GM20431 (cell line): ENCODE results near the gene PHETA1.

Experiments
- in situ Hi-C: fragments of 300-500 bp; cut with MseI, MboI; formaldehyde crosslinking; loops from one replicate; pipeline ENCODE4 v1.15.0; 2020; ENCODE audit warnings: low sequenced_read_pairs; ENCODE audit not compliant: unreplicated experiment

Gene PHETA1

DNA sequence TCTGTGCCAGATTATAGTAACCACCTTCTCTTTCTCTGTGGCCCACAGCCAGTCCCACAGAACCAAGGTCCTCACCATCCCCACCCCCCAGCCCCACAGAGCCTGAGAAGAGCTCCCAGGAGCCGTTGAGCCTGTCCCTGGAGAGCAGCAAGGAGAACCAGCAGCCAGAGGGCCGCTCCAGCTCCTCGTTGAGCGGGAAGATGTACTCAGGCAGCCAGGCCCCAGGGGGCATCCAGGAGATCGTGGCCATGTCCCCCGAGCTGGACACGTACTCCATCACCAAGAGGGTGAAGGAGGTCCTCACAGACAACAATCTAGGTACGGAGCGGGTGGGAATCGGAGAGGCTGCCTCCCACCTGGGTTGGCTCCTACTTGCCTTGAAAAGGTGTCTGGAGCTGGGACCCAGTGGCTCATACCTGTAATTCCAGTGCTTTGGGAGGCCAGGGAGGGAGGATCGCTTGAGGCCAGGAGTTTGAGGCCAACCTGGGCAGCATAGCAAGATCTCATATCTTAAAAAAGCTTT, 34.4 kb downstream of the PHETA1 start:
- in situ Hi-C loops: no loop called here

DNA sequence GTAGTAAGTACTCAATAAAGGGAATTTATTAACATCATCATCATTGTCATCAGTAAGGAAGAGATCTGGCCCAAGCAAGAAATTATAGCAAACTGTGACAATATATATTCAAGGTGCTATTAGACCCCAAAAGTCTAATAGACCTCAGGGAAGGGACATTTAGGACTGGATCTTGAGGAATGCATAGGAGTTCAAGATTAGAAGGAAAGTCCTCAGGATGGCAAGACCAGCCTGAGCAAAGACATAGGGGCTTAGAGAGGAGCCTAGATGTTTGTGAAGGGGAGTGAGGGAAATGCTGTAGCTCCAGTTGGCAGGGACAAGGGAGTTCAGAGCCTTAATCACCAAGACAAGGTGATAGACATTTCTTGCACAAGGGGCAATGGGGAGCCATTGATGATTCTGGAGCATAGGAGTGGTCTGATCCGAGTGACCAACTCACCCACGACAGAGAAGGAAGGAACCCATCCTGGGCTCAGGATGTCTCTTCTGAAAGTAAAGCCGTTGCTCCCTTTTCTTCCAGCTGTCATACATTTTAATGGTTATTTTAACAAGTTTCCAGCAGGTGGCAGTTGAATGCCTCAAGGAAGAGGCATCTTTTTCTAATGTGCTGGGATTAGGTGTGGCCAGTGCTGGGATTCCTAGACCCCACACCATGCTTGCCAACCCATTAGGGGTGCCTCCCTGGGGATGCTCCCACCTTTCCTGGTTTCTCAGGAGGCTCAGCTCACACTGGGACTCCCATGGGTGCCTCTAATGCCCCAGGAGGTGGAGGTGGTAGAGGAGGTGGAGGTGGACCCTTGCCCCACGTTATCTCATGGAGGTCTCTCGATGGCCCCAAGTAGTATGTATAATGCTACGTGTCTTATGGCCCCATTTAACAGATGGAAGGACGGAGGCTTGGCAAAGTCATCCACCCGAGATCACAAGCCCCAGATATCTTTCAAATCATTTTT, 37.8 kb downstream of the PHETA1 start:
- in situ Hi-C loops: no loop called here

DNA sequence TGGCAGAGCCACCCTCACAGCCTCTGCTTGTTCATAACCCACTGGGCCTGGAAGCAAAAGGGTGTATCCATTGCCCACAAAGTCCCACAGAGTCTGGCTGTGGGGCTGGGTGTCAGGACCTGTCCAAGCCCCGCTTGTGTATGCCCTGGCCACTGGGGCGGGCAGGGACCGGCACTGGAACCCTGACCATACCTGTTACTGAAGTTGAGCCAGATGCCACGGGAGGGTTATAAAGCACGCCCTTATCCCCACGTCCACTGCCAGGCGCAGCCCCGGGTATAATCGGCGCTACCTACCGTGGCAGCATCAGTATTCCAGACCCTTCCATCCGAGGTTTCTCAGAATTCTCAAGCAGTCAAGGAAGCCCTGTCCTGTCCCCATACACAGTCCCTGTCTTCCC, 40.8 kb downstream of the PHETA1 start:
- in situ Hi-C loops: no loop called here

DNA sequence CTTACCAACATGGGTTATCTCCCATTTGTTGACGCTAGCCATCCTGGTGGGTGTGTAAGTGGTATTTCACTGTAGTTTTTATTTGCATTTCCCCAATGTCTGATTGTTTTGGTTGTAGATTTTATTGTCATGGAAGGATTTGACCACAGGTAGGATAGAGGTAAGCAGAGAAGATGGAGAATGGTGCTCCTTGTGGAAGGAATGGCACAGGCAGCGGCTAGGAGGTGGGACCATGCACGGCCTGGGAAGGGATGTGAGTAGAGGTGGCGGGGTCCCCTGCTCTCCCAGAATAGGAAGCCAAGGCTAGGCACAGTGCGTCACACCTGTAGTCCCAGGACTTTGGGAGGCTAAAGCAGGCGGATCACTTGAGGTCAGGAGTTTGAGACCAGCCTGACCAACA, 41.4 kb downstream of the PHETA1 start:
- in situ Hi-C loops: no loop called here

DNA sequence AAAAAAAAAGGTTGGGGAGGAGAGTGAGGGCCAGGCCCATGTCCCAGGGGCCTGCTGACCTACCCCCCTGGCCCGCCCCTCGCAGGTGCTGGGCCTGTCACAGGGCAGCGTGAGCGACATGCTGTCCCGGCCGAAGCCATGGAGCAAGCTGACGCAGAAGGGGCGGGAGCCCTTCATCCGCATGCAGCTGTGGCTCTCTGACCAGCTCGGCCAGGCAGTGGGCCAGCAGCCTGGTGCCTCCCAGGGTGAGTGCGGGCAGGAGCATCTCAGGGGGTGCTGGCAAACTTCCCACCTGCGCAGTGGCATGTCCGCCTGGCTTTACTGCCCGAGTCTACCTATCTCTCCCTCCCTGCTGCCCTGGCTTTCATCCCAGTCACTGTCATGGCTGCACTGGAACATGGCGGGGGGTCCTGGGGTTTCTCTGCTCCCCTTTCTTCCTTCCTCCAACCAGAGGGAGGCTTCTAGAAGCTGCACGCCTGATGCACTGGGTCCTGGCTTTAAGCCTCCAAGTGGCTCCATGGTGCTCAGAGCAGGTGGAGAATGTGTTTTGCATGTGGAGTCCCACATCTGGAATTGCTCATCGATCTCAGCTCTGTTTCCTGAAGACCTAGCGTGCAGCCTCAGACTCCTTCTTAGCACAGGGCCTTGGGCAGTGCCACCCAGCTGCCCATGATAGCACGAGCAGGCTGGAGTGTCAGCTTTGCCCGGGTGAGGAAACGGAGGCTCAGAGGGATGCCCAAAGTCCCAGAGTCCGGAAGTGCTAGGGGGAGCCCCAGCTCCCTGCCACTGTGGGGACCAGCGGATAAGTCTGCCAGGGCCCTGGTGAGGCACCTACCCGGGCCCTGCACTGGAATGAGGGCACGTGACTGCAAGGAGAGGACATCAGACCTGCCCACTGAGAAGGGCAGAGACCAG, 46.3 kb downstream of the PHETA1 start:
- in situ Hi-C loops: no loop called here

DNA sequence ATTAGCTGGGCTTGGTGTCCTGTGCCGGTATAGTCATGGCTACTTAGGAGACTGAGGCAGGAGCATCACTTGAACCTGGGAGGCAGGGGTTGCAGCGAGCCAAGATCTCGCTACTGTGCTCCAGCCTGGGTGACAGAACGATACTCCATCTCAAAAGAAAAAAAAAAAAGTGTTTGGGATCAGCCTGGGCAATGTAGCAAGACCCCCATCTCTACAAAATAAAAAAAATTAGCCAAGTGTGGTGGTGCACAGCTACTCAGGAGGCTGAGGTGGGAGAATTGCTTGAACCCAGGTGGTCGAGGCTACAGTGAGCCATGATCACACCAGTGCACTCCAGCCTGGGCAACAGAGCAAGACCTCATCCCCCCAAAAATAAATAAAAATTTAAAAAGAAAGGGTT, 47.6 kb downstream of the PHETA1 start:
- in situ Hi-C loops: no loop called here

DNA sequence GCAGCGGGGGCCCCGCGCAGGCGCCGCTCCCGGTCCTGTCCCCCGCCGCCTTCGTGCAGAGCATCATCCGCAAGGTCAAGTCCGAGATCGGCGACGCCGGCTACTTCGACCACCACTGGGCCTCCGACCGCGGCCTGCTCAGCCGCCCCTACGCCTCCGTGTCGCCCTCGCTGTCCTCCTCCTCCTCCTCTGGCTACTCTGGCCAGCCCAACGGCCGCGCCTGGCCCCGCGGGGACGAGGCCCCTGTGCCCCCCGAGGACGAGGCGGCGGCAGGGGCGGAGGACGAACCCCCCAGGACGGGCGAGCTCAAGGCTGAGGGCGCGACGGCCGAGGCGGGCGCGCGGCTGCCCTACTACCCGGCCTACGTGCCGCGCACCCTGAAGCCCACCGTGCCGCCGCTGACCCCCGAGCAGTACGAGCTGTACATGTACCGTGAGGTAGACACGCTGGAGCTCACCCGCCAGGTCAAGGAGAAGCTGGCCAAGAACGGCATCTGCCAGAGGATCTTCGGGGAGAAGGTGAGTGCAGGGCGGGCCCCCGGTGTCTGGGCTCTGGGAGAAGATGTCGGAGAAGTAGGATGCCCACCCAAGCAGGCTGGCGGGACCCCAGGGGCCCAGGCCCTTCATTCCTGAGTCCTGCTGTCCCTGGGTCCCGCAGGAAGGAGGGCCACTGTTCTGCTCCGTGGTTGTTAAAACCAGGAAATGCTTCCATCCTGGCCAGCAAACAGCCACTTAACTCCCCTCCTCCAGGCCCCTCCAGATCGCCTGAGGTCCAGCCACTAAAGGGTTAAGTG, 48.4 kb downstream of the PHETA1 start:
- in situ Hi-C loops: no loop called here

DNA sequence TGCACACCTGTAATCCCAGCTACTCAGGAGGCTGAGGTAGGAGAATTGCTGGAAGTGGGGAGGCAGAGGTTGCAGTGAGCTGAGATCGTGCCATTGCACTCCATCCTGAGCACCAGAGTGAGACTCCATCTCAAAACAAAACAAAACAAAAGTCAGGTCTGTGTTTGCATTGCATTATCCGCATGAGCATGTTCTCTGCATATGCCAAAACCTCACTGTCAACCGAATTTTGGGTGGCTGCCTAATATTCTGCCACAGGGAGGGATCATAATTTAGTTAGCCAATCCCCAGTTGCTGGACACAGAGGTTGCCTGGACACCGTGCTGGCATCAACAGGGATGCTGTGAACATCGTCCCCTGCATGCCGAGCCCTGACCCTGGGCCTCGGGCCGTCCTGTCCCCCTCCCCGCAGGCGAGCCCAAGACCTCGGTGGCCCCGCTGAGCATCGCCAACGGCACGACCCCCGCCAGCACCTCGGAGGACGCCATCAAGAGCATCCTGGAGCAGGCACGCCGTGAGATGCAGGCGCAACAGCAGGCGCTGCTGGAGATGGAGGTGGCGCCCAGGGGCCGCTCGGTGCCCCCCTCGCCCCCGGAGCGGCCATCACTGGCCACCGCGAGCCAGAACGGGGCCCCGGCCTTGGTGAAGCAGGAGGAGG, 49.2 kb downstream of the PHETA1 start:
- in situ Hi-C loops: no loop called here

DNA sequence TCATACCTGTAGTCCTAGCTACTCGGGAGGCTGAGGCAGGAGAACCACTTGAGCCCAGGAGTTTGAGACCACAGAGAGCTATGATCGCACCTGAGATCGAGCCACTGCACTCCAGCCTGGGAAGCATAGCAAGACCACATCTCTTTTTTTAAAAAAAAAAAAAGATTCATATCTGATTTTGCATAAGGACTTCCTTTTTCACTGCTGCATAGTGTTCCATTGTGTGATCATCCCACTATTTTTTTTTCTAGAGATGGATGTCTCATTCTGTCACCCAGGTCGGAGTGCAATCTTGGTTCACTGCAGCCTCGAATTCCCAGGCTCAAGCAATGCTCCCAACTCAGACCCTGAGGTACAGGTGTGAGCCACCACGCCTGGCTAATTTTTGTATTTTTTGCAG, 50.4 kb downstream of the PHETA1 start:
- in situ Hi-C loops: no loop called here

DNA sequence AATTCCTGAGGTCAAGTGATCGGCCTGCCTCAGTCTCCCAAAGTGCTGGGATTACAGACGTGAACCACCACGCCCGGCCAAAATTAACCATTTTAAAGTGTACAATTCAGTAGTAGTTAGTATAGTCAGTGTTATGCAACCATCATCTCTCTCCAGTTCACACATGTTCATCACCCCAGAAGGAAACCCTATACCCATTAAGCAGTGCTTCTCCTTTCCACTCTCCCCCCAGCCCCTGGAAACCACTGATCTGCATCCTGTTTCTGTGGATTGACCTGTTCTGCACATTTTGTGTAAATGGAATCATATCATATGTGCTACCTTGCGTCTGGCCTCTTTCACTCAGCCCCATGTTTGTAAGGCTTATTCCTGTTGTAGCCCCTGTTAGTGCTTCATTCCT, 52.2 kb downstream of the PHETA1 start:
- in situ Hi-C loops: no loop called here

DNA sequence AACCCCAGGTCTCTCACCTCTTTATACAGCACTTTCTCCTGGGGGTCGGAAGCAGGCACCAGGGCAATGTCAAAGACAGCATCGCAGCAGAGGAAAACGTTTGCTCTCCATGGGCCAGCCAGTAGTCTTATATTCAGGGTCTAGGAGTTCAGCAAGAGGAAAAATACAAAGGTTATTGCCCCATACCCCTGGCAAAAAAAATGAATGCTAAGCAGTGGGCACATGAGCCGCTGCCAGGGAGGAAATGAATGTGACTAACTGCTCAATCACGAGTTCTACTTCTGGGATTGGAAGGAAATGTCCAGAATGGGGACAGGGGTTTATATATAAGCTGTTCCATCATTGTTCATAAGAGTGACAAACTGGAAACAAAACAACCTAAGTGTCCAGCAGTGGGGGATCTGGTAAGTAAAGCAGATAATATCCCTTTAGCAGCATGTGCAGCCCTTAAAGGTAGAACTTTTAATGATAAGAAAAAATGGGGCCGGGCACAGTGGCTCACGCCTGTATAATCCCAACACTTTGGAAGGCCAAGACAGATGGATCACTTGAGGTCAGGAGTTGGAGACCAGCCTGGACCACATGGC, 53.8 kb downstream of the PHETA1 start:
- in situ Hi-C loops: no loop called here

DNA sequence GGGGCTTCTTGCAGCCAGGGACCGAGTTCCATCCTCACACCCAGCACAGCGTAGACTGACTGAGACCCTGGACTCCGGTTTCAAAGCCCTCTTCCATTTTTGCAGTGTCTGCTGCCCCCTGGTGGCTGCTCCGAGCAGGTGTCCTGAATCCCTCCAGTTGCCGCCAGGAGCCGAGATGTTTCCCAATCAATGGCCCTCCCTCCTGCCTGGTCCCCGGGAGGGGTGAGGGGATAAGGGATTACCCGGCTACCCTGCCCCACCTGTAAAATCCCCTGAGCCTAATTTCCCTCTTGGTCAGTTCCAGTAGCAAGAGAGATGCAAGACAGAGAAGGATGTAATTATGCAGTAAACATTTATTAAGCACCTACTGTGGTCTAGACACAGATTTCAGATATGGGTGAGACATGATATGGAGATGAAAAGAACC, 55.0 kb downstream of the PHETA1 start:
- in situ Hi-C loops: no loop called here

DNA sequence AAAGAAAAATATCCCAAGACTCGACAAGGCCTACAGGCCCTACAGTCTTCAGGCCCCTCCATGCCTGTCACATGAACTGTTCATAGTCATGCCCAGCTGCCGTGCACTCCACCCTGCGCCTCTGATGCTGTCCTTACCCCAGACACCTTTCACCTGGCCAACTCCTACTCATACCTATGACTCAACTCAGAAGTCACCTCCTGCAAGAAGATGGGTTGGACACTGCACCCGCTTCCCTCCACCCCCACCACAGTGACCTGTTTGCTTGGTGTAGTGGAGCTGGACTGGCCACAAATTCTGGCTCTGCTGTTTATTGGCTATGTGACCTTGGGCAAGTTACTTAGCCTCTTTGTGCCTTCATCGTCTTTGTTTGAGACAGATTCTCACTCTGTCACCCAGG, 56.2 kb downstream of the PHETA1 start:
- in situ Hi-C loops: no loop called here

DNA sequence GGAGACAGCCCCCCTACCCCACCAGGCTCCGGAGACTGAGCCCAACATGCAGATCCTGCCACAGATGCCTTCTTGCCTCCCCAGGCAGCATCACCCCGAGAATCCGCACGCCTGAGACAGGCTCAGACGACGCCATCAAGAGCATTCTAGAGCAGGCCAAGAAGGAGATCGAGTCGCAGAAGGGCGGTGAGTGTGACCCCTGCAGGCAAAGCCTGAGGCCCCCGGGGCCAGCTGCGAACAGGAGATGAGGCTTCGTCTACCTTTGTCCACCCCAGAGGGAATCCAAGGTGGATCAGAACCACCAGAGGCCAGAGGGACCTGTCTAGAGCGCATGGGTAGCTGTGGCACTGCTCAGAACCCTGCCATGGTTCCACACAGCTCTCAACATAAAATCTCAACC, 56.9 kb downstream of the PHETA1 start:
- in situ Hi-C loops: no loop called here

DNA sequence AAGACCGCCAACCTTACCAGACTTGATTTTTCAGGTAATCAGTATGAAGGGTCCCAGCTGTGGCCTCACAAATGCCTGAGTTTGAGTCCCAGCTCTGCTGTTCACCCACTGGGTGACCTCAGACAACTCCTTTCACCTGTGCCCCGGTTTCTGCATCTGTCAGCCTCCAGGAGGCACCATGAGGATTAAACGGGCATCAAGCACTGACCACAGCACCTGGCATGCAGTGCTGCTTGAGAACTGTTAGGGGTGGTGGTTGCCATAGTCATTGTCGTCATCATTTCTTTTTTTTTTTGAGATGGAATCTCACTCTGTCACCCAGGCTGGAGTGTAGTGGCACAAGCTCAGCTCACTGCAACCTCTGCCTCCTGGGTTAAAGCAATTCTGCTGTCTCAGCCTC, 57.9 kb downstream of the PHETA1 start:
- in situ Hi-C loops: no loop called here
